ENCODE results near the gene TEN1. TPM values are rescaled to one million over a fixed set of nuclear protein-coding genes. Genes with fewer than 3 reads are reported as not detected.
"Not testable (repeated sequence)": the region's sequence is repeated elsewhere in the genome, so short reads cannot be mapped to it uniquely, and the experiment has no call there.

The TEN1 gene
- total RNA-seq, 1 donor from 2014 or later: 15.9 TPM

DNA sequence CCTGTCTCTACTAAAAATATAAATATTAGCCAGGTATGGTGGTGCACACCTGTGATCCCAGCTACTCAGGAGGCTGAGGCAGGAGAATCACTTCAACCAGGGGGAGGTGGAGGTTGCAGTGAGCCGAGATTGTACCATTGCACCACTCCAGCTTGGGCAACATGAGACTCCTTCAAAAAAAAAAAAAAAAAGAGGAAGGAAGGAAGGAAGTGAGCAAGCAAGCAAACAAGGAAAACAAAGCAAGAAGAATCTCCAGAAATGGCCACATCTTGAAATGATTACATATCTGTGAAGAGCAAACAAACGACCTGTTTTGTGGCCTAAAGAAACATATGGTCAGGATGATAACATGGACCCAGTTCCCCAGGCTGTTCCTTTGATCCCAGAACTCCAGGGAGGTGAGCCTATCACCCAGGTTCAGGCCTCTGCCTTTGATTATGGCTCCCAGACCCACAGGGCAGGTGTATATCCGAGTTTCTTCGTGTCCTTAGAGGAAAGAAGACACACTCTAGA is 9.0 kb upstream of the TEN1 start:
- H3K27ac Mint-ChIP-seq: no peak overlapping the region
- no peaks in the 10 kb centered on the region for H3K9me3 Mint-ChIP-seq
- no peak overlapping the region for H3K4me3 Mint-ChIP-seq
- DNase-seq (ENCODE audit: extremely low spot score, unreplicated experiment): no peak
- TF ChIP-seq, protein P1, sequence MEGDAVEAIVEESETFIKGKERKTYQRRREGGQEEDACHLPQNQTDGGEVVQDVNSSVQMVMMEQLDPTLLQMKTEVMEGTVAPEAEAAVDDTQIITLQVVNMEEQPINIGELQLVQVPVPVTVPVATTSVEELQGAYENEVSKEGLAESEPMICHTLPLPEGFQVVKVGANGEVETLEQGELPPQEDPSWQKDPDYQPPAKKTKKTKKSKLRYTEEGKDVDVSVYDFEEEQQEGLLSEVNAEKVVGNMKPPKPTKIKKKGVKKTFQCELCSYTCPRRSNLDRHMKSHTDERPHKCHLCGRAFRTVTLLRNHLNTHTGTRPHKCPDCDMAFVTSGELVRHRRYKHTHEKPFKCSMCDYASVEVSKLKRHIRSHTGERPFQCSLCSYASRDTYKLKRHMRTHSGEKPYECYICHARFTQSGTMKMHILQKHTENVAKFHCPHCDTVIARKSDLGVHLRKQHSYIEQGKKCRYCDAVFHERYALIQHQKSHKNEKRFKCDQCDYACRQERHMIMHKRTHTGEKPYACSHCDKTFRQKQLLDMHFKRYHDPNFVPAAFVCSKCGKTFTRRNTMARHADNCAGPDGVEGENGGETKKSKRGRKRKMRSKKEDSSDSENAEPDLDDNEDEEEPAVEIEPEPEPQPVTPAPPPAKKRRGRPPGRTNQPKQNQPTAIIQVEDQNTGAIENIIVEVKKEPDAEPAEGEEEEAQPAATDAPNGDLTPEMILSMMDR (conservative IDR thresholded peaks at IDR 0.05): no peak
- H3K4me1 Mint-ChIP-seq (ENCODE audit: unreplicated experiment): peaks cover 15% of the 10 kb centered on the region
- H3K36me3 Mint-ChIP-seq: peaks cover 27% of the 10 kb centered on the region
- H3K27me3 Mint-ChIP-seq: no peaks in the 10 kb centered on the region

DNA sequence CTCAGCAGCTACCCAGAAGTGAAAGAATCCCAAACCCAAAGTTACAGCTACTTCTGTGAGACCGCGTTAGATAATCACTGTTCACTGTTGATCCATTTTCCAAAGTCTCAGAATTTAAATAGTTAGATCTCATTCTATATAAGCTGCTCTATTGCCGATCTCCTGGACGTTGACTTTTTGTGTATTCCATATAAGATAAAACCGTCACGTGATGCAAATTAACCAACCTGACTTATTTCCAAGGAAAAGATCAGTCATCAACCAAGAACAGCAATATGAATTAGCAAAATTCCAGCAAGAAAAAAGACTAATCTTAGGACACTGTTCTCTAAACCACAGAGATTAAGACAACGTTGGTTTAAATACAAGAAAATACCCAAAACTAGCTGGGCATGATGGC is 8.4 kb upstream of the TEN1 start:
- Mint-ChIP-seq H3K27ac (no peak overlapping the region), H3K4me1 (ENCODE audit: unreplicated experiment) (peaks cover 17% of the 10 kb centered on the region), H3K27me3 (no peaks in the 10 kb centered on the region)

DNA sequence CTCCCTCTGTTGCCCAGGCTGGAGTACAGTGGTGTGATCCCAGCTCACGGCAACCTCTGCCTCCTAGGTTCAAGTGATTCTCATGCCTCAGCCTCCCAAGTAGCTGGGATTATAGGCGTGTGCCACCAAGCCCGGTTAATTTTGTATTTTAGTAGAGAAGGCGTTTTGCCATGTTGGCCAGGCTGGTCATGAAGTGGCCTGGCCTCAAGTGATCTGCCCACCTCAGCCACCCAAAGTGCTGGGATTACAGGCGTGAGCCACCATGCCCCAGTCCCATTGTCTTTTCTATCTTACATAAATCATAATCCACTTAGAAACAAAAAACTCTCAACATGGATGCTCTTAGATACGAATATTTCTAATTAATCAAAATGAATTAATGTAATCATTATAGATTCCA is 3.9 kb upstream of the TEN1 start:
- DNase-seq (ENCODE audit: extremely low spot score, unreplicated experiment); H3K4me3 Mint-ChIP-seq; H3K9me3 Mint-ChIP-seq; H3K27ac Mint-ChIP-seq; H3K27me3 Mint-ChIP-seq: not testable (repeated sequence)
- Mint-ChIP-seq H3K36me3 (peaks cover 31% of the 10 kb centered on the region), H3K4me1 (ENCODE audit: unreplicated experiment) (peaks cover 38% of the 10 kb centered on the region)

More for the DNA sequence above, 8.4 kb upstream of the TEN1 start:
- TF ChIP-seq, protein P1 (conservative IDR thresholded peaks at IDR 0.05): no peak
- H3K4me3 Mint-ChIP-seq: no peak overlapping the region
- no peak for DNase-seq (ENCODE audit: extremely low spot score, unreplicated experiment)
- no peaks in the 10 kb centered on the region for H3K9me3 Mint-ChIP-seq
- peaks cover 27% of the 10 kb centered on the region for H3K36me3 Mint-ChIP-seq

DNA sequence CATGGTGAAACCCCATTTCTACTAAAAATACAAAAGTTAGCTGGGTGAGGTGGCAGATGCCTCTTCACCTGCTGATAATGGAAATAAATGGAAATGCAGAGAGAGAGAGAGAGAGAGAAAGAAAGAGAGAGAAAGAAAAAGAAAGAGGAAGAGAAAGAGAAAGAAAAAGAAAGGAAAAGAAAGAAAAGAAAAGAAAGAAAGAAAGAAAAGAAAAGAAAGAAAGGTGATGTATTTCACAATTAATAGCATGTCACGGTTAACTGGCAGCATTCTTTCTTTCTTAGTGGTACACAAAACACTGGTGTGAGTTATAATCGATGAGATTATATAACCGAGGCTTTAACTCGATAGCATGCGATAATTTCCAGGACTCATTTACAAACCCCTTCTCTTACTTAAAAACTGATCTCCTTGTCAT is 3.3 kb upstream of the TEN1 start:
- peak overlapping the region; percentile 49 for H3K27ac Mint-ChIP-seq
- H3K9me3 Mint-ChIP-seq: no peaks in the 10 kb centered on the region
- H3K4me3 Mint-ChIP-seq: peak overlapping the region; percentile 76
- H3K27me3 Mint-ChIP-seq: no peaks in the 10 kb centered on the region
- TF ChIP-seq, protein P1 (conservative IDR thresholded peaks at IDR 0.05): no peak
- no peak for DNase-seq (ENCODE audit: extremely low spot score, unreplicated experiment)
- H3K36me3 Mint-ChIP-seq: peaks cover 27% of the 10 kb centered on the region
- peaks cover 36% of the 10 kb centered on the region for H3K4me1 Mint-ChIP-seq (ENCODE audit: unreplicated experiment)

DNA sequence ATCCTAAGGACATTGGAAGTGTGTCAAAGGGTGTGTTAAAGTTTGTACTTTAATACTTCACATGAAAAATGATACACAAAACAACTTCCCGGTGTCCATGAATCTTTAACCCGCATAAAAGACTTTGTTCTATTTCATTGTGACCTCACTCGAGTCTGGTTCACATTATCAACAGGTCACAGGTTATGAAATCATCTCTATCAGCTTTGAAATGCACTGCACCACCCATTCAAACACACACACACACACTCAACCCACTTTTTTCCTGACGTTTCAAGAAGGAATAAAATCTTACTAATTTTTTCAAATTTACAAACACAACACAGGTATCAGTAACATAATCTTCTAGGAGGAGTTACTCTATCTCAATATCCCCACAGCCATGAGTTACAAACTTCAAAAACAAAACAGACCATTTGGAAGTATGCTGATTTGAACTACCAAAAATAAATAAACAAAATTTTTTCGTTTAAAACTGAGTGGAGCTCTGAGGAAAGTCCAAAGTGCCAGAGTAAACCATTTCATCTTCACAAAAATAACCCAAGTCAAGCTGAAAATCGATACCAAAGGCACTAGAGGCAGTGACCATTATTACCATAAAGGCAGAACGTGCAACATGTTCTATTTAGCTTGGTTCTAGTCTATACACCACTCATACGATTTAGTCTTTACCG is 2.7 kb upstream of the TEN1 start:
- no peaks in the 10 kb centered on the region for H3K27me3 Mint-ChIP-seq
- H3K4me3 Mint-ChIP-seq: peak overlapping the region; percentile 76

DNA sequence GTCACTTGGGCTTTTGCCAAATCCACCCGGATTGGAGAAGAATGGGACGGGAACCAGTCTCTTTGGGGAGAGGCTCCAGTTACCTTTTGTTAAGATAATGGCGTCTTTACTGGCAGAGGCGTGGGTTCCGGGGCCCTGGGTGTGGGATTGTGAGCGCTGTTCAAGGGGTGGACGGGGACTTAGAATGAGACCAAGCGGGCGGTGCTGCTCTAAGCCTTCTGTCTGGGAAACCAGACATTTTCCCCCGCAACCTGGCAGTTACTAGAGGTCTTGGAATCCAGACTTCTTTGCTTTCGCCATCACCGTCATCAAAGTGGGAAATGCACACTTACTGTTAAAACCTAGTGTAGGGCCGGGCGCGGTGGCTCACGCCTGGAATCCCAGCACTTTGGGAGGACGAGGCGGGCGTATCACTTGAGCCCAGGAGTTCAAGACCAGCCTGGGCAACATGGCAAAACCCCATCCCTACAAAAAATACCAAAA is 706 bp downstream of the TEN1 start:
- Mint-ChIP-seq H3K27me3 (no peaks in the 10 kb centered on the region), H3K9me3 (no peaks in the 10 kb centered on the region), H3K36me3 (peaks cover 9% of the 10 kb centered on the region)

More for the DNA sequence above, 2.7 kb upstream of the TEN1 start:
- TF ChIP-seq, protein P1 (conservative IDR thresholded peaks at IDR 0.05): no peak
- Mint-ChIP-seq H3K9me3 (no peaks in the 10 kb centered on the region), H3K4me1 (ENCODE audit: unreplicated experiment) (peaks cover 38% of the 10 kb centered on the region), H3K27ac (peak overlapping the region; percentile 49), H3K36me3 (peaks cover 26% of the 10 kb centered on the region)
- DNase-seq (ENCODE audit: extremely low spot score, unreplicated experiment): no peak

More for the DNA sequence above, 706 bp downstream of the TEN1 start:
- Mint-ChIP-seq H3K4me1 (ENCODE audit: unreplicated experiment) (peaks cover 56% of the 10 kb centered on the region), H3K27ac (peak overlapping the region; percentile 99), H3K4me3 (peak overlapping the region; percentile 93)
- TF ChIP-seq, protein P1 (conservative IDR thresholded peaks at IDR 0.05): no peak
- no peak for DNase-seq (ENCODE audit: extremely low spot score, unreplicated experiment)
